ENCODE data around the gene GP1BB.

GP1BB gene

GRCh38 chr22:19767427-19768341, 44.3 kb downstream of the GP1BB start:
- no peak for TF ChIP-seq CTCF (conservative IDR thresholded peaks at IDR 0.05)
- no peak for TF ChIP-seq ZFX (IDR thresholded peaks at IDR 0.05)
- H3K27ac ChIP-seq: no peak overlapping the region

GRCh38 chr22:19769393-19769715, 46.0 kb downstream of the GP1BB start:
- no peak for TF ChIP-seq ZFX (IDR thresholded peaks at IDR 0.05)
- TF ChIP-seq CTCF (conservative IDR thresholded peaks at IDR 0.05): no peak
- H3K27ac ChIP-seq: no peak overlapping the region

GRCh38 chr22:19770349-19771220, 47.2 kb downstream of the GP1BB start:
- no peak overlapping the region for H3K27ac ChIP-seq
- no peak for TF ChIP-seq ZFX (IDR thresholded peaks at IDR 0.05)
- no peak for TF ChIP-seq CTCF (conservative IDR thresholded peaks at IDR 0.05)

- no peak overlapping the region for H3K27ac ChIP-seq
- TF ChIP-seq CTCF (conservative IDR thresholded peaks at IDR 0.05) (no peak), ZFX (IDR thresholded peaks at IDR 0.05) (no peak)
These were observed 49.0 kb downstream of the GP1BB start for GRCh38 chr22:19772422-19772672.

GRCh38 chr22:19772673-19773469, 49.5 kb downstream of the GP1BB start:
- TF ChIP-seq CTCF (conservative IDR thresholded peaks at IDR 0.05) (no peak), ZFX (IDR thresholded peaks at IDR 0.05) (no peak)
- H3K27ac ChIP-seq: no peak overlapping the region

GRCh38 chr22:19773470-19774040, 50.2 kb downstream of the GP1BB start:
- TF ChIP-seq ZFX (IDR thresholded peaks at IDR 0.05): no peak
- TF ChIP-seq CTCF (conservative IDR thresholded peaks at IDR 0.05): no peak

More at GRCh38 chr22:19773470-19774040, 50.2 kb downstream of the GP1BB start:
- no peak overlapping the region for H3K27ac ChIP-seq
